Breast epithelium (tissue), 4 donors: ENCODE data around the gene SYNE2. TPM values are rescaled to one million over a fixed set of nuclear protein-coding genes. Genes with fewer than 3 reads are reported as not detected.

Experiments
- DNase-seq, 2 donors: peaks; one replicate each; pipeline ENCODE4 v3.0.0-alpha.2; 2019; ENCODE audit warnings: low spot score in 2 of 2
- H3K27ac ChIP-seq, 2 donors: fragments of 200-600 bp; sonication (generic) in 1 of 2; one replicate each; pipeline ENCODE4 v1.5.1; 2016 to 2019; ENCODE audit warnings: mild to moderate bottlenecking in 1 of 2
- H3K27me3 ChIP-seq, 2 donors: fragments of 200-600 bp; sonication (generic) in 1 of 2; one replicate each; pipeline versions ENCODE4 v1.5.1 to v1.6.0; 2017 to 2019; ENCODE audit warnings: control low read depth in 1 of 2, mild to moderate bottlenecking in 1 of 2
- H3K36me3 ChIP-seq: fragments of 200-600 bp; one replicate; pipeline ENCODE4 v1.5.1; 2019
- H3K4me1 ChIP-seq, 2 donors: fragments of 200-600 bp; sonication (generic); one replicate each; pipeline ENCODE4 v1.5.1; 2016 to 2019; ENCODE audit warnings: control low read depth in 1 of 2
- H3K4me3 ChIP-seq, 3 donors: fragments of 200-600 bp; sonication (generic); 1 replicate in 2 of 3; 2 replicates in 1 of 3; pipeline ENCODE4 v1.5.1; 2016 to 2019; ENCODE audit warnings: mild to moderate bottlenecking in 3 of 3, moderate library complexity in 2 of 3
- H3K9me3 ChIP-seq, 2 donors: fragments of 200-600 bp; sonication (generic) in 1 of 2; one replicate each; pipeline ENCODE4 v1.5.1; 2016 to 2019; ENCODE audit warnings: control low read depth in 1 of 2
- CTCF ChIP-seq, 3 donors: fragments of 450-650 bp; IDR thresholded peaks; one replicate each; pipeline ENCODE4 v1.5.1; 2016 to 2017; ENCODE audit warnings: antibody characterized with exemption in 3 of 3, mild to moderate bottlenecking in 3 of 3, moderate library complexity in 3 of 3
- POLR2A ChIP-seq: fragments of 450-650 bp; IDR thresholded peaks from one replicate; pipeline ENCODE4 v1.6.1; 2016; ENCODE audit warnings: antibody characterized with exemption, mild to moderate bottlenecking, moderate library complexity
- POLR2AphosphoS5 ChIP-seq, 3 donors: sonication (generic); formaldehyde crosslinking; IDR thresholded peaks; one replicate each; pipeline ENCODE4 v1.6.1; 2017; ENCODE audit warnings: antibody characterized with exemption in 3 of 3
- intact Hi-C: fragments of 100-400 bp; cut with DNase I; formaldehyde crosslinking; loops from one replicate; pipeline ENCODE4 v1.15.1; 2023; ENCODE audit warnings: low total_unique reads
- total RNA-seq, 3 donors: library from RNA; depleted of rRNA; stranded (reverse); fragments of >200 nt; gene quantifications; one replicate each; pipeline ENCODE4 v1.1.0, GENCODE V29; 2016

The SYNE2 gene
- total RNA-seq, 3 donors from 2014 or later = 81.4 to 308 (median 303) TPM

- no peaks in the 10 kb centered on the region for H3K9me3 ChIP-seq
- no peaks in the 10 kb centered on the region for H3K4me1 ChIP-seq
- no peak overlapping the region for H3K4me3 ChIP-seq
- DNase-seq = no peak
- no peak overlapping the region for H3K27ac ChIP-seq
- H3K36me3 ChIP-seq = no peaks in the 10 kb centered on the region
- no peaks in the 10 kb centered on the region for H3K27me3 ChIP-seq
- TF ChIP-seq POLR2AphosphoS5 (IDR thresholded peaks at IDR 0.05) (no peak), CTCF (IDR thresholded peaks at IDR 0.05) (no peak), POLR2A (no peak)
- intact Hi-C loops = no loop called here
Observed at GRCh38 chr14:64266239-64266638, 413.4 kb downstream of the SYNE2 start.

- Histone ChIP-seq H3K4me3 (no peak overlapping the region), H3K27me3 (no peaks in the 10 kb centered on the region), H3K36me3 (no peaks in the 10 kb centered on the region), H3K9me3 (peaks cover 0 to 5% of the 10 kb centered on the region in 2 donors), H3K27ac (no peak overlapping the region), H3K4me1 (no peaks in the 10 kb centered on the region)
- no peak for TF ChIP-seq POLR2AphosphoS5 (IDR thresholded peaks at IDR 0.05)
- TF ChIP-seq POLR2A = no peak
- no peak for TF ChIP-seq CTCF (IDR thresholded peaks at IDR 0.05)
- DNase-seq = no peak
- intact Hi-C loops = no loop called here
Observed at GRCh38 chr14:64272019-64272418, 419.2 kb downstream of the SYNE2 start.

Other genes with a start within 250 kb of the SYNE2 start
- gene WDR89, start 211.1 kb upstream of the SYNE2 start, total RNA-seq = 10 to 100 TPM in 1 of 3 donors, 1 to 10 TPM in 2; 5.1 to 12.4 (median 8.5) TPM
- gene SGPP1, start 124.9 kb upstream of the SYNE2 start, total RNA-seq = 10 to 100 TPM; 22.2 to 29.9 (median 22.3) TPM